Stimulated activated CD4-positive, alpha-beta T cell treated with anti-CD3 and anti-CD28 coated beads, TNF-alpha, amount 100 ng/mL, for 4 hours (primary cell): Measurements from ENCODE around the gene TUBGCP6.

ENCODE experiments used
- DNase-seq, 3 experiments: peaks; one replicate each; pipeline ENCODE4 v3.0.0-alpha.2; 2020; ENCODE audit warnings: low read depth in 3 of 3

The TUBGCP6 gene, protein sequence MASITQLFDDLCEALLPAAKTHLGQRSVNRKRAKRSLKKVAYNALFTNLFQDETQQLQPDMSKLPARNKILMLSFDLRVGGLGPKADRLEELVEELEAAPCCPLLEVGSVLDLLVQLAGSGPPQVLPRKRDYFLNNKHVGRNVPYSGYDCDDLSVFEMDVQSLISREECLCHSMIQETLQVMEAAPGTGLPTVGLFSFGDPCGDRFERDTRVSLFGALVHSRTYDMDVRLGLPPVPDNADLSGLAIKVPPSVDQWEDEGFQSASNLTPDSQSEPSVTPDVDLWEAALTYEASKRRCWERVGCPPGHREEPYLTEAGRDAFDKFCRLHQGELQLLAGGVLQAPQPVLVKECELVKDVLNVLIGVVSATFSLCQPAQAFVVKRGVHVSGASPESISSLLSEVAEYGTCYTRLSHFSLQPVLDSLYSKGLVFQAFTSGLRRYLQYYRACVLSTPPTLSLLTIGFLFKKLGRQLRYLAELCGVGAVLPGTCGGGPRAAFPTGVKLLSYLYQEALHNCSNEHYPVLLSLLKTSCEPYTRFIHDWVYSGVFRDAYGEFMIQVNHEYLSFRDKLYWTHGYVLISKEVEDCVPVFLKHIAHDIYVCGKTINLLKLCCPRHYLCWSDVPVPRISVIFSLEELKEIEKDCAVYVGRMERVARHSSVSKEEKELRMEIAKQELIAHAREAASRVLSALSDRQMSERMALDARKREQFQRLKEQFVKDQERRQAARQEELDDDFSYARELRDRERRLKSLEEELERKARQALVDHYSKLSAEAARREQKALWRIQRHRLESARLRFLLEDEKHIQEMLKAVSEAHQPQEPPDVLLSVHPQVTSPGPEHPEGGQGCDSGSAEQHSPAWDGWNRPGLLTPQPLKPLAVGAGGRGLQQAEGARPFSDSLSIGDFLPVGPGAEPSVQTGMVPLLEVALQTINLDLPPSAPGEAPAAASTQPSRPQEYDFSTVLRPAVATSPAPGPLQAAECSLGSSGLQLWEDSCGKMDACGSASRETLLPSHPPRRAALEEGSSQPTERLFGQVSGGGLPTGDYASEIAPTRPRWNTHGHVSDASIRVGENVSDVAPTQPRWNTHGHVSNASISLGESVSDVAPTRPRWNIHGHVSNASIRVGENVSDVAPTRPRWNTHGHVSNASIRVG (N-terminal part only)

GRCh38 chr22:50244420-50245213 is at the start of gene TUBGCP6:
Gene TUBGCP6, minus strand, starts transcription at chr22:50245023. Its CDS starts 564 bp downstream, at chr22:50244459.
- DNase-seq: peak; percentile 83 to 91 (median 90)

GRCh38 chr22:50294319-50294656 is 49.5 kb upstream of the TUBGCP6 start:
- no peak for DNase-seq

GRCh38 chr22:50293441-50294318 is 48.9 kb upstream of the TUBGCP6 start:
- DNase-seq: no peak

GRCh38 chr22:50292643-50293440 is 48.0 kb upstream of the TUBGCP6 start:
- DNase-seq: no peak

DNA sequence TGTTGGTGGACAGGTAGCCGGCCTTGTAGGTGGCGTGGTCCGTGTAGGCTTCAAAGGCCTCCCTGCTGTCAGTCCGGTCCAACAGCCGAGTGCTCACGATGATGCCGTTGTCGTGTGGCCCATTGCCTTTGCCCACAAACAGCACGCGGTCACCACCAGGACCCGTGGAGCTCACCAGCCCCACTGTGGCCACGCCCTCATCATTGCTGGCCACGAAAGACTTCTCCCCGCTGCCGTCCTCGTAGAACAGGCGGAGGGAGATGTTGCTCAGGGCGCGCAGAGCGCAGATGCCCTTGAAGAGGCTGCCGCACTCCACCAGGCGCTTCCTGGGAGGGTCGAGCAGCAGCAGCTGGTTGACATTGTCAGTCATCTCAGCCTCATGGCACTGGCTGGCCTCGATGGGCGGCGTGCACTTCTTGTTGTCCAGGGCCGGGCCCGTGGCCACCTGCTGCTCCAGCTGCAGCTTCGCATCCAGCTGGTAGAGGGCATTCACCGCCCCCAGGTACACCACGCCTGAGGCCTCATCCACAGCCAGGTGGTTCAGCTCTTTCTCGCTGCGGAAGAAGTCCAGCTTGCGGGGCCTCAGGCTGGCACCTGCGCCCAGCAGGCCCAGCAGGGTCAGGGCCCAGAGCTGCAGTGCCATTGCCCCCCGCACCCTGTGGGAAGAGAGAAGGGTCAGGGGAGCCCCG is 45.3 kb upstream of the TUBGCP6 start:
- DNase-seq: no peak

DNA sequence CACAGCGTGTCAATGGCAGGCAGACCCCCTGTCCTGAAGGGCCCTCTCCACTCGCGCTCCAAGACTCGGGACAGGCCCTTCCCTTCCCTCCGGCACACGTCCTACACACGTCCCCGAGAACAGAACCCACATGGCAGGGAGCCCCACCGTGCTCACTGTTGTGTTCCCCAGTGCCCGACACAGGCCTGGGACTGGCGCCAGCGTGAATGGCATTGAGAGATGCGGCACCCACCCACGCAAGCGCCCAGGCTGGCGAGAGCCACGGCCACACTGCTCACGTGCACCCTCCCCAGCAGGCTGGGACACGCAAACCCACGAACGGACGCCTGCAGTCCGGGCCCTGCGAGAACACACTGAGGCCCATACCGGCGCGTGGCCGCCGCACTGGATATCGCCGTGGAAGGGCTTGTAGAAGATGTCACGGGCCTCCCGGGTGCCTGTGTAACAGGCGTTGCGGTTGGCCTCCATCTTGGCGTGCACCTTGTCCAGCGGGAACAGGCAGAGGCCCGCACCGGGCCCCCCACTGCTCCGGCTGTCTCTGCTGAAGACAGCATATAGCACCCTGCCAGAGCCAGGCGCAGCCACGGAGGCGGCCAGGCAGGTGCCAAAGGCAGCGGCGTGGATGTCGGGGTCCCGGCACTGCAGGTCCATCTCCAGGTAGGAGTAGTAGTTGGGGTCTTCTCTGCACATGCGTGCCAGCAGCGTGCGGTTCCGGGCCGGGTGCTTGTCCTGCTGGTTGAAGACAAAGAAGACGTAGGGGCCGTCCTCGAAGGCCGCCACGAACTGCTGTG is 44.5 kb upstream of the TUBGCP6 start:
- no peak for DNase-seq

GRCh38 chr22:50287731-50288130 is 42.9 kb upstream of the TUBGCP6 start:
- no peak for DNase-seq

DNA sequence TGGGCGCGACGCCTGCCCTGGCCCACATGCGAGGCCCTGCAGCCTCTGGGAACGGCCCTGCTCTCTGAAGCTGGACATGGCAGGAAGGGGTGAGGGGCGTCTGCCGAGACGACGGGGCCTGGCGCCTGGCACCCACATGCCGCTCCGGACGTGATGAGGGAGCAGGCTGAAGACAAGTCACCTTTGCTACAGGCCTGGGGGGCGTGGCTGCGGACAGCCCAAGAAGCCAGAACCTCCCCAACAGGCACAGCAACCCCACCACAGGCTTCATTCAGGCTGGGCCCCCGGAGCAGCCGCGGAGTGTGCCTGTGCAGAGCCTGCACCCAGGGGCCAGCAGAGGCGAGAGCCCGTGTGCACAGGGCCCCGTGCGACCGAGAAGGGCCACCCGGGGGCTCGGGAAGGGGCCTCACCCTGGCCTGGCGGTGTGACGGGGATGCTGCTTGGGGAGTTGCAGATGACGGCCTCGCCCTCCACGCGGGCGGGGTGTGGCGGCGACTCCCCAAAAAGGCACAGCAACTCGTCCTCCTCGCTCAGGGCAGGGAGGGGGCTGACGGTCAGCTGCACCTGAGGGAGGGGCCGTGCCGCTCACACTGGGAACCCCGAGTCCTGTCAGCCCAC is 42.0 kb upstream of the TUBGCP6 start:
- DNase-seq: no peak

DNA sequence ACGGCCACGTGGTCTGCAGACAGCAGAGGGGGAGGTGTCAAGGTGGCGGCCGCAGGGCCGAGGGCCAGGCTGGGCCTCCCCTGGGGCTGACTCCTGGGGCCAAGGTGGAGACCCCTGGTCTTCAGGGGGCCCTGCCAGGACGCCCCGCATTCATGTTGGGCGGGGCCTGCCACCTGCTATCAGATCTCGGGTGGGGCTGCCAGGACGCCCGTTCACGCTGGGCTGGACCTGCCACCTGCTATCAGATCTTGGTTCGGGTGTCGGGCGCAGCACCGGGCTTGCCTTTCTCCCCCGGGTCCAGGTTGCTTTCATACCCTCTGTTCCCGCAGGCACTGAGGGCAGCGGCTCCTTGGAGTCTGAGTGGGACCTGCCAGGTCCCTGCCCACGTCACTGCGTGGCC is 41.5 kb upstream of the TUBGCP6 start:
- no peak for DNase-seq

GRCh38 chr22:50285568-50286229 is 40.9 kb upstream of the TUBGCP6 start:
- DNase-seq: no peak

GRCh38 chr22:50284479-50284878 is 39.7 kb upstream of the TUBGCP6 start:
- no peak for DNase-seq

- DNase-seq: no peak
These were observed 39.0 kb upstream of the TUBGCP6 start for GRCh38 chr22:50283821-50284220.

GRCh38 chr22:50282361-50283155 is 37.7 kb upstream of the TUBGCP6 start:
- DNase-seq: no peak

- no peak for DNase-seq
These were observed 37.1 kb upstream of the TUBGCP6 start for GRCh38 chr22:50281957-50282356.

DNA sequence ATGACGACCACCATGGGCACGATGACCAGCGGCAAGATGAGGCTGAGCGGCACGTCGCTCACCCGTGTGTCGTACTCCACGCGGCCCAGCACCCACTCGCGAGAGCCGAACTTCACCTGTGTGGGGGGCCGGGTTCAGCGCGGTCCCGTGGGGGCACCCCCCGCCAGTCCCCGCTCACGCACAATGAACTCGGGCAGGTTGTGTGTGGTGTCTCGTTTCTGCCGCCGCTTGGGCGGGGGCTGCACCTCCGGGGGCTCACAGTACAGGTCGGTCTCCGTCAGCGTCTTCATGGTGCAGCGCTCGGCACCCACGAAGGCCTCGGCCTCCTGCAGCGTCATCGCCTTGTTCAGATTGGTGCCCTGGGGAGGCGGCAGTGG is 36.5 kb upstream of the TUBGCP6 start:
- DNase-seq: no peak

GRCh38 chr22:50280708-50281383 is 36.0 kb upstream of the TUBGCP6 start:
- no peak for DNase-seq
